OCI-LY3 (cell line): ENCODE measurements around the gene NAT9.

Experiments used
- EZH2phosphoT487 ChIP-seq: fragments of 200-600 bp; shearing (Covaris generic); IDR thresholded peaks from 2 replicates; pipeline ENCODE4 v1.6.1; 2018; ENCODE audit warnings: antibody characterized with exemption, mixed run types, low read depth
- TF ChIP-seq, protein P1 (sequence below): fragments of 200-600, 300-600 bp; sonication (generic); IDR thresholded peaks from 2 replicates; pipeline ENCODE4 v1.5.1; 2014; ENCODE audit warnings: antibody characterized with exemption, low read length, low read depth

DNA sequence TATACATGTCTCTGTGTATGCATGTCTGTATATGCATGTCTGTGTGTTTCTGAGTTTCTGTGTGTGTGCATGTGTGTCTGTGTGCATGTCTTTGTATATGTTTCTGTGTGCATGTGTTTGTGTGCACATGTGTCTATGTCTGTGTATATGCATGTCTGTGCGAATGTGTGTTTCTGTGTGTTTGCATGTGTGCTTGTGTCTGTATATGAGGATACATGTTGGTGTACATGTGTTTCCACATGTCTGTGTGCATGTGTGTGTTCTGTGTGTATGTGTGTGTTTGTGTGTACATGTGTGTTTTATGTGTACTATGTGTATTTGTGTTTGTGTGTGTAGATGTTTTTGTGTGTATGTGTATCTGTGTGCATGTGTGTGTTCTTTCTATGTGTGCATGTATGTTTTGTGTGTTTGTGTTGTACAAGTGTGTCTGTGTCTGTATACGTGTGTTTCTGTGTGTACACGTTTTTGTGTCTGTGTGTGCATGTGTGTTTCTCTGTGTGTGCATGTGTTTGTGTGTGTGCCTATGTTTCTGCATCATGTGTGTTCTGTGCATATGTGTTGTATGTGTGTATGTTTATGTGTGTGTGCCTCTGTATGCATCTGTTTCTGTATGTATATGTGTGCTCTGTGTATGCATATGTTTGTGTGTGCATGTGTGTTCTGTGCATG, 48.0 kb downstream of the NAT9 start:
- TF ChIP-seq, protein P1, sequence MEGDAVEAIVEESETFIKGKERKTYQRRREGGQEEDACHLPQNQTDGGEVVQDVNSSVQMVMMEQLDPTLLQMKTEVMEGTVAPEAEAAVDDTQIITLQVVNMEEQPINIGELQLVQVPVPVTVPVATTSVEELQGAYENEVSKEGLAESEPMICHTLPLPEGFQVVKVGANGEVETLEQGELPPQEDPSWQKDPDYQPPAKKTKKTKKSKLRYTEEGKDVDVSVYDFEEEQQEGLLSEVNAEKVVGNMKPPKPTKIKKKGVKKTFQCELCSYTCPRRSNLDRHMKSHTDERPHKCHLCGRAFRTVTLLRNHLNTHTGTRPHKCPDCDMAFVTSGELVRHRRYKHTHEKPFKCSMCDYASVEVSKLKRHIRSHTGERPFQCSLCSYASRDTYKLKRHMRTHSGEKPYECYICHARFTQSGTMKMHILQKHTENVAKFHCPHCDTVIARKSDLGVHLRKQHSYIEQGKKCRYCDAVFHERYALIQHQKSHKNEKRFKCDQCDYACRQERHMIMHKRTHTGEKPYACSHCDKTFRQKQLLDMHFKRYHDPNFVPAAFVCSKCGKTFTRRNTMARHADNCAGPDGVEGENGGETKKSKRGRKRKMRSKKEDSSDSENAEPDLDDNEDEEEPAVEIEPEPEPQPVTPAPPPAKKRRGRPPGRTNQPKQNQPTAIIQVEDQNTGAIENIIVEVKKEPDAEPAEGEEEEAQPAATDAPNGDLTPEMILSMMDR, result no peak
- no peak for TF ChIP-seq EZH2phosphoT487
